B cell (primary cell): ENCODE measurements around the gene TRMU. TPM values are rescaled to one million over a fixed set of nuclear protein-coding genes. Genes with fewer than 3 reads are reported as not detected.

ENCODE experiments used
- ATAC-seq: fragments of 200-7000 bp; cut with Tn5 transposase; one replicate; pipeline ENCODE4 v1.10.0; 2021; ENCODE audit warnings: low read depth, mild to moderate bottlenecking, moderate number of reproducible peaks, moderate library complexity
- CTCF ChIA-PET: fragments of 350-600 bp; sonication (Branson Sonifier 250); formaldehyde crosslinking; loops from one replicate; lab custom pipeline; 2021; ENCODE audit warnings: antibody characterized with exemption, inconsistent platforms; lab: Charles Lee
- POLR2A ChIA-PET: fragments of 350-600 bp; sonication (Branson Sonifier 250); formaldehyde crosslinking; loops from one replicate; lab custom pipeline; 2021; ENCODE audit warnings: antibody characterized with exemption; lab: Charles Lee
- DNase-seq: peaks from one replicate; pipeline ENCODE4 v3.0.0; 2013
- H2AFZ ChIP-seq: 2 replicates; pipeline ENCODE4 v1.6.1; 2012; ENCODE audit warnings: mild to moderate bottlenecking, low read depth, low read length; ENCODE audit not compliant: insufficient read depth, poor library complexity, severe bottlenecking
- H3K27ac ChIP-seq, 2 donors: 1 replicate in 1 of 2; 2 replicates in 1 of 2; pipeline ENCODE4 v1.5.1; 2012 to 2013; ENCODE audit warnings: low read length in 2 of 2, mild to moderate bottlenecking in 2 of 2, moderate library complexity in 1 of 2
- H3K27me3 ChIP-seq, 4 experiments: fragments of 200-600 bp in 1 of 4; sonication (generic) in 1 of 4; replicated peaks in 1 of 4; 1 replicate in 2 of 4; 2 replicates in 2 of 4; pipeline versions ENCODE4 v1.6.1 to v1.7.0; 2013 to 2016; ENCODE audit warnings: low read length in 3 of 4, mild to moderate bottlenecking in 2 of 4, mixed read lengths in 1 of 4, moderate library complexity in 1 of 4; ENCODE audit not compliant: insufficient read depth in 4 of 4, control insufficient read depth in 3 of 4; ENCODE audit errors: control extremely low read depth in 1 of 4
- H3K36me3 ChIP-seq, 2 experiments: replicated peaks in 1 of 2; 1 replicate in 1 of 2; 2 replicates in 1 of 2; pipeline versions ENCODE4 v1.6.1 to v1.7.1; 2013; ENCODE audit warnings: low read length in 1 of 2; ENCODE audit not compliant: insufficient read depth in 2 of 2, control insufficient read depth in 1 of 2; ENCODE audit errors: control extremely low read depth in 1 of 2, extremely low read depth in 1 of 2
- H3K4me1 ChIP-seq, 2 donors: fragments of 200-600 bp in 1 of 2; sonication (generic) in 1 of 2; 1 replicate in 1 of 2; 2 replicates in 1 of 2; pipeline versions ENCODE4 v1.5.1 to v1.6.1; 2013 to 2017; ENCODE audit warnings: low read length in 2 of 2; ENCODE audit not compliant: control insufficient read depth in 2 of 2, insufficient read depth in 2 of 2
- H3K4me2 ChIP-seq: replicated peaks from 2 replicates; pipeline ENCODE3; 2012; ENCODE audit warnings: mild to moderate bottlenecking, low read depth, low read length; ENCODE audit not compliant: poor library complexity, severe bottlenecking
- H3K4me3 ChIP-seq, 5 experiments: fragments of 200-600 bp in 1 of 5; sonication (generic) in 1 of 5; 1 replicate in 3 of 5; 2 replicates in 2 of 5; pipeline versions ENCODE4 v1.5.1 to v1.7.0; 2011 to 2016; ENCODE audit warnings: low read length in 4 of 5, mild to moderate bottlenecking in 4 of 5, low read depth in 2 of 5, control low read depth in 1 of 5, moderate library complexity in 1 of 5; ENCODE audit not compliant: insufficient read depth in 1 of 5; ENCODE audit errors: control extremely low read depth in 1 of 5, extremely low read depth in 1 of 5
- H3K79me2 ChIP-seq: fragments of 200-600 bp; sonication (generic); one replicate; pipeline ENCODE4 v1.6.0; 2016; ENCODE audit warnings: low read length; ENCODE audit not compliant: control insufficient read depth, insufficient read depth
- H3K9ac ChIP-seq: fragments of 200-600 bp; sonication (generic); 2 replicates; pipeline ENCODE4 v1.6.1; 2017; ENCODE audit warnings: mild to moderate bottlenecking, low read length, moderate library complexity
- H3K9me3 ChIP-seq, 3 donors: one replicate each; pipeline versions ENCODE4 v1.6.1 to v1.7.1; 2013; ENCODE audit warnings: low read length in 2 of 3; ENCODE audit not compliant: control insufficient read depth in 2 of 3, insufficient read depth in 1 of 3; ENCODE audit errors: control extremely low read depth in 1 of 3
- H4K20me1 ChIP-seq: 2 replicates; pipeline ENCODE4 v1.6.0; 2012; ENCODE audit warnings: mild to moderate bottlenecking, low read length; ENCODE audit not compliant: insufficient read depth, control insufficient read depth, poor library complexity, severe bottlenecking
- H3K27ac Mint-ChIP-seq: one replicate; pipeline ENCODE4 v1.8.0; 2021; ENCODE audit warnings: mixed read lengths
- H3K27me3 Mint-ChIP-seq: one replicate; pipeline ENCODE4 v1.8.0; 2021; ENCODE audit warnings: mixed read lengths
- H3K4me1 Mint-ChIP-seq: one replicate; pipeline ENCODE4 v1.8.0; 2021; ENCODE audit warnings: mixed read lengths
- H3K4me3 Mint-ChIP-seq: one replicate; pipeline ENCODE4 v1.8.0; 2021; ENCODE audit warnings: mixed read lengths
- H3K9me3 Mint-ChIP-seq: one replicate; pipeline ENCODE4 v1.8.0; 2022; ENCODE audit warnings: mixed read lengths; ENCODE audit not compliant: insufficient read depth
- EZH2 ChIP-seq: IDR thresholded peaks from 2 replicates; pipeline ENCODE4 v1.6.1; 2012; ENCODE audit warnings: borderline replicate concordance, low read depth, mild to moderate bottlenecking, moderate library complexity, low read length; ENCODE audit not compliant: insufficient read depth, poor library complexity, severe bottlenecking
- WGBS: methylation state at CpG from one replicate; pipeline ENCODE4 v1.1.5; 2013; ENCODE audit warnings: missing lambda C conversion rate; ENCODE audit not compliant: insufficient coverage; 5-methylcytosine and 5-hydroxymethylcytosine counted together
- intact Hi-C: fragments of 100-400 bp; cut with micrococcal nuclease; formaldehyde crosslinking; loops from one replicate; pipeline ENCODE4 v1.10.0; 2022
- polyA plus RNA-seq: library from polyadenylated mRNA; depleted of rRNA; stranded (reverse); fragments of >200 nt; gene quantifications from 2 replicates; pipeline ENCODE4 v1.2.3, GENCODE V29; 2012
- total RNA-seq, 2 donors: library from RNA; stranded (reverse); fragments of 120-200 nt in 1 of 2; gene quantifications; 1 replicate in 1 of 2; 2 replicates in 1 of 2; pipeline versions ENCODE4 v1.2.3 to v1.2.4, GENCODE V29; 2013 to 2022
- TF ChIP-seq, protein P1 (sequence below): fragments of 200-600 bp; IDR thresholded peaks from one replicate; pipeline ENCODE4 v1.8.0; 2022; ENCODE audit warnings: antibody characterized with exemption, mild to moderate bottlenecking

The TRMU gene
- total and polyA plus RNA-seq, 2 donors (not counting 1 experiment from before 2014, with no cell fraction given) = 51.0 to 76.9 TPM

DNA sequence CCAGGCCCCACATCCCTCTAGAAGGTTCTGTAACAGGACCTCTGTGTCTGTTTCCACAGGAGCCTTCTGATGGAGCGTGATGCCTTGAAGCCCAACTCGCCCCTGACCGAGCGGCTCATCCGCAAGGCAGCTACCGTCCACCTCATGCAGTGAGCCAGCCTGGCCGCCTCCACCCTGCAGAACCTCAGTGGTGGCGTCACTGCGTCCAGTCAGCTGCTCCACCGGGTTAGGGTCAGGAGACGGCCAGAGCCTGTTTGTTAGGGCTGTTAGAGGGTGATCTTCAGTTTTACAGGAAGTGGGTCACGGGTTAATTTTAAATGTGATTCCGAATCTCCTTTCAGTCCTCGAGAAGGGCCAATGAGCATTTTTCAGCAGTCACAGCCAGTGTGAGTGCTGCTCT lies 42.8 kb upstream of the TRMU start:
- no peak for ATAC-seq
- Mint-ChIP-seq H3K27me3 (no peaks in the 10 kb centered on the region), H3K4me1 (peaks cover 63% of the 10 kb centered on the region), H3K27ac (peak overlapping the region; percentile 67), H3K9me3 (no peaks in the 10 kb centered on the region), H3K4me3 (no peak overlapping the region)
- H3K79me2 ChIP-seq = peaks cover 5% of the 10 kb centered on the region
- DNase-seq = no peak
- H3K4me2 ChIP-seq = peak overlapping the region; percentile 38
- peaks cover 0 to 5% (median 2%) of the 10 kb centered on the region in 4 experiments for H3K27me3 ChIP-seq
- H2AFZ ChIP-seq = peak overlapping the region; percentile 46
- H3K4me3 ChIP-seq = no peak overlapping the region
- no peak overlapping the region for H3K9ac ChIP-seq
- 85% methylated on average over 14 of the region's 14 CpGs for WGBS
- H3K4me1 ChIP-seq = peaks cover 42 to 61% of the 10 kb centered on the region in 2 donors
- peaks cover 0 to 19% (median 0%) of the 10 kb centered on the region in 3 donors for H3K9me3 ChIP-seq
- POLR2A ChIA-PET = no interaction called here
- TF ChIP-seq, protein P1, sequence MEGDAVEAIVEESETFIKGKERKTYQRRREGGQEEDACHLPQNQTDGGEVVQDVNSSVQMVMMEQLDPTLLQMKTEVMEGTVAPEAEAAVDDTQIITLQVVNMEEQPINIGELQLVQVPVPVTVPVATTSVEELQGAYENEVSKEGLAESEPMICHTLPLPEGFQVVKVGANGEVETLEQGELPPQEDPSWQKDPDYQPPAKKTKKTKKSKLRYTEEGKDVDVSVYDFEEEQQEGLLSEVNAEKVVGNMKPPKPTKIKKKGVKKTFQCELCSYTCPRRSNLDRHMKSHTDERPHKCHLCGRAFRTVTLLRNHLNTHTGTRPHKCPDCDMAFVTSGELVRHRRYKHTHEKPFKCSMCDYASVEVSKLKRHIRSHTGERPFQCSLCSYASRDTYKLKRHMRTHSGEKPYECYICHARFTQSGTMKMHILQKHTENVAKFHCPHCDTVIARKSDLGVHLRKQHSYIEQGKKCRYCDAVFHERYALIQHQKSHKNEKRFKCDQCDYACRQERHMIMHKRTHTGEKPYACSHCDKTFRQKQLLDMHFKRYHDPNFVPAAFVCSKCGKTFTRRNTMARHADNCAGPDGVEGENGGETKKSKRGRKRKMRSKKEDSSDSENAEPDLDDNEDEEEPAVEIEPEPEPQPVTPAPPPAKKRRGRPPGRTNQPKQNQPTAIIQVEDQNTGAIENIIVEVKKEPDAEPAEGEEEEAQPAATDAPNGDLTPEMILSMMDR = no peak
- TF ChIP-seq EZH2 = no peak
- no peaks in the 10 kb centered on the region for H4K20me1 ChIP-seq
- H3K27ac ChIP-seq = peak overlapping the region in 1 of 2 donors; percentile 12
- intact Hi-C loops = no loop called here
- H3K36me3 ChIP-seq = peaks cover 0 to 2% of the 10 kb centered on the region in 2 experiments
- CTCF ChIA-PET = no interaction called here

DNA sequence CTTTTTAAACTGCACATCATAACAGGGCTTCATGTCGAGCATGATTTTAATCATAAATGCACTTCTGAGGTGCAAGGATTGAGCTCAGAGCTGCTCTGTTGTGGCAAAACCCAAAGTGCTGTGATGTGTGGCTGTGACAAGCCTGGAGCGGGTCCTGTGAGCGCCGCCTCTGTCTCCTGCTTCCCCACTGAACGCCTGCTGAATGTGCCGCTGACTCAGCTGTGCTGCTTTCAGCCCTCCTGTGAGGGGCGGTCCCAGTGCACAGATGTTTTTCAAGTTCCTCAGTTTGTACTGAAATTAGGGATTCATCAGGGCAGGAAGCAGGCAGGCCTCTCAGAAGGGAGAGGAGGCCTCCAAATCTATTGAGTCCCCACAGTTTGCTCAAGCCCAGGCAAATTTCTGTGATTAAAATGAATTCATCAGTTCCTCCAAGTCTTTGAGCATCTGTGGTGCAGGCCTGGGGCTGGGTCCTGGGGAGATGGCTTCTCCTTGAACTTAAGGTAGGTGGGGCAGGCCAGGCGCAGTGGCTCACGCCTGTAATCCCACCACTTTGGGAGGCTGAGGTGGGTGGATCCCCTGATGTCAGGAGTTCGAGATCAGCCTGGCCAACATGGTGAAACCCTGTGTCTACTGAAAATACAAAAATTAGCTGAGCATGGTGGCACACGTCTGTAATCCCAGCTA lies 41.8 kb upstream of the TRMU start:
- WGBS = 43% methylated on average over 11 of the region's 11 CpGs
- peak overlapping the region; percentile 67 for H3K27ac Mint-ChIP-seq
- H3K4me3 ChIP-seq = no peak overlapping the region
- peak overlapping the region; percentile 10 for H3K4me3 Mint-ChIP-seq
- H3K4me2 ChIP-seq = peak overlapping the region; percentile 38
- H3K9me3 Mint-ChIP-seq = no peaks in the 10 kb centered on the region
- H2AFZ ChIP-seq = peak overlapping the region; percentile 46
- peak overlapping the region in 1 of 2 donors; percentile 33 for H3K27ac ChIP-seq
- no peak overlapping the region for H3K9ac ChIP-seq
- ChIA-PET POLR2A (no interaction called here), CTCF (no interaction called here)
- H3K27me3 Mint-ChIP-seq = no peaks in the 10 kb centered on the region
- H3K9me3 ChIP-seq = peaks cover 0 to 19% (median 0%) of the 10 kb centered on the region in 3 donors
- H3K4me1 Mint-ChIP-seq = peaks cover 55% of the 10 kb centered on the region
- peaks cover 0 to 5% (median 2%) of the 10 kb centered on the region in 4 experiments for H3K27me3 ChIP-seq
- H4K20me1 ChIP-seq = no peaks in the 10 kb centered on the region
- peaks cover 5% of the 10 kb centered on the region for H3K79me2 ChIP-seq
- peaks cover 0 to 2% of the 10 kb centered on the region in 2 experiments for H3K36me3 ChIP-seq
- DNase-seq = peak; percentile 33
- H3K4me1 ChIP-seq = peaks cover 32 to 51% of the 10 kb centered on the region in 2 donors
- TF ChIP-seq, protein P1 = no peak
- no peak for TF ChIP-seq EZH2
- intact Hi-C loops = no loop called here
- ATAC-seq = no peak
